Measurements from ENCODE around the gene CD82. TPM values are rescaled to one million over a fixed set of nuclear protein-coding genes. Genes with fewer than 3 reads are reported as not detected.

CD82 gene
- total RNA-seq, 1 donor from 2014 or later, result 35.5 TPM

DNA sequence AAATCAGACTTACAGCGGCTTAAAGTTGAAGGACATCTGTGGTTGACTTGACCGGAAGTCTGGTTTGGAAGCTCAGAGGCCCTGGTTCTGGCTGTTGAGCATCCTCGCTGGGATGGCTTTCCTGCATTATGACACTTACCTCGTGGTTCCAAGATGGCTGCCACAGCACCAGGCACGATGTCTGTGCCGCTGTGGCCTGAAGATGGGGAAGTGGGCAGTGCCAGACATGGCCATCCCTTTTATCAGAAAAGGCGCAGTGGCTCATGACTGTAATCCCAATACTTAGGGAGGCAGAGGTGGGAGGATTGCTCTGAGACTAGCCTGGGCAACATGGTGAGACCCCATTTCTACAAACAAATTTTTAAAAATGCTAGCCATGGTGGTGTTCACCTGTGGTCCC is 40.5 kb downstream of the CD82 start:
- no peak overlapping the region for H3K4me3 ChIP-seq (ENCODE audit: low read length in 3 of 3)
- H3K27me3 ChIP-seq (ENCODE audit: control insufficient read depth in 3 of 3, insufficient read depth in 3 of 3, low read length in 3 of 3), result no peaks in the 10 kb centered on the region
- H3K27ac ChIP-seq (ENCODE audit: low read depth, low read length), result no peak overlapping the region
- no peak overlapping the region for H3K9ac ChIP-seq (ENCODE audit: low read depth in 1 of 3, low read length in 3 of 3)
- H3K36me3 ChIP-seq (ENCODE audit: control insufficient read depth in 3 of 3, insufficient read depth in 3 of 3, low read length in 3 of 3), result peaks cover 10 to 18% (median 12%) of the 10 kb centered on the region in 3 donors
- H3K9me3 ChIP-seq (ENCODE audit: control insufficient read depth in 3 of 3, low read length in 3 of 3), result no peaks in the 10 kb centered on the region
- peaks cover 21 to 29% (median 23%) of the 10 kb centered on the region in 3 donors for H3K4me1 ChIP-seq (ENCODE audit: control insufficient read depth in 3 of 3, insufficient read depth in 3 of 3, low read length in 3 of 3)

DNA sequence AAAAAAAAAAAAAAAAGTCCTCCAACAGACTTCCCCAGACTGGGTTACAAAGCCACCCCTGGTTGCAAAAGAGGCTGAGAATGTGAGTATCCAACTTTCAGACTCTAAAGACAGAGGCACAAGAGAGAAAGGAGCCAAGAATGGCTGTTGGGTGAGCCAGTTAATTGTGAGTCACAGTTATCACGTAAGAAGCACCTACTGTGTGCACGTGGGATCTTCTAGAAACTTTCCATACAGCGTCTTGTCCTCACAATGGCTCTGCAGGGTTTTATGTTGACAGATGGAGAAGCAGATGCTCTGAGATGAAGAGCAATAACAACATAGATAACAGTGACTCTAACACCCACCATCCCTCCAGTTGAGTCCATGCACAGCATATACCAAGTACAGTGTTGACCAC is 41.0 kb downstream of the CD82 start:
- Histone ChIP-seq H3K36me3 (ENCODE audit: control insufficient read depth in 3 of 3, insufficient read depth in 3 of 3, low read length in 3 of 3) (peaks cover 10 to 18% (median 12%) of the 10 kb centered on the region in 3 donors), H3K9ac (ENCODE audit: low read depth in 1 of 3, low read length in 3 of 3) (no peak overlapping the region), H3K27me3 (ENCODE audit: control insufficient read depth in 3 of 3, insufficient read depth in 3 of 3, low read length in 3 of 3) (no peaks in the 10 kb centered on the region), H3K9me3 (ENCODE audit: control insufficient read depth in 3 of 3, low read length in 3 of 3) (no peaks in the 10 kb centered on the region), H3K4me1 (ENCODE audit: control insufficient read depth in 3 of 3, insufficient read depth in 3 of 3, low read length in 3 of 3) (peaks cover 21 to 27% (median 25%) of the 10 kb centered on the region in 3 donors), H3K4me3 (ENCODE audit: low read length in 3 of 3) (no peak overlapping the region), H3K27ac (ENCODE audit: low read depth, low read length) (no peak overlapping the region)

DNA sequence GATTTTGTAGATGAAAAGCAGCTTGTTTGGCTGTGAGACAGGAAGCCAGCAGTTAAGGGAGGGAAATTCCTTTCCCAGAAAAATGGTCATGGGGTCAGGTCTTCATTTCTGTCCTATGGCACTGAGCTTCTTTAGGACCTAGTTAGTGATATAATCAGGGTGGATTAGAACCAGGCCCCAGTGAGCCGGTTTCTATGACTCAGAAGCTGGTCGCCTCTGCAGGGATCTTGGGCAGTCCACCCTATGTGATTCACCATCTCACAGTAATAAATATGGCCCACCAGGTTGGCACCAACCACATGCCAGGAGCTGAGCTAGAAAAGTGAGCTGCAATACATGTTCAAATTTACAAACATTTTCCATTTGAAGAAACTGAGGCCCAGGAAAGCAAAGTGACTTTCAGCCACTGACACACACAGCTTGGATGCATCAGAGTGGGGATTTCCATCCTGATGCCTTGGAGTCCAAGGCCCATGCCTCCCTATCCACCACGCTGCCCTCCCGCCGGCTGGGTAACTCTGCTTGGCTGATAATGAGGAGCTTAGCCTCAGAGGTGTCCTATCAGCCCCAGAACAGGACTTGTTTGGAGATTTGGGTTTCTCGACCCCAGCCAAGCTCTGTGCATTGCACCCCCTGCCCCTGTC is 42.0 kb downstream of the CD82 start:
- Histone ChIP-seq H3K27ac (ENCODE audit: low read depth, low read length) (no peak overlapping the region), H3K9me3 (ENCODE audit: control insufficient read depth in 3 of 3, low read length in 3 of 3) (no peaks in the 10 kb centered on the region), H3K9ac (ENCODE audit: low read depth in 1 of 3, low read length in 3 of 3) (no peak overlapping the region), H3K27me3 (ENCODE audit: control insufficient read depth in 3 of 3, insufficient read depth in 3 of 3, low read length in 3 of 3) (no peaks in the 10 kb centered on the region), H3K36me3 (ENCODE audit: control insufficient read depth in 3 of 3, insufficient read depth in 3 of 3, low read length in 3 of 3) (peaks cover 10 to 18% (median 12%) of the 10 kb centered on the region in 3 donors), H3K4me1 (ENCODE audit: control insufficient read depth in 3 of 3, insufficient read depth in 3 of 3, low read length in 3 of 3) (peaks cover 21 to 31% (median 25%) of the 10 kb centered on the region in 3 donors), H3K4me3 (ENCODE audit: low read length in 3 of 3) (no peak overlapping the region)

DNA sequence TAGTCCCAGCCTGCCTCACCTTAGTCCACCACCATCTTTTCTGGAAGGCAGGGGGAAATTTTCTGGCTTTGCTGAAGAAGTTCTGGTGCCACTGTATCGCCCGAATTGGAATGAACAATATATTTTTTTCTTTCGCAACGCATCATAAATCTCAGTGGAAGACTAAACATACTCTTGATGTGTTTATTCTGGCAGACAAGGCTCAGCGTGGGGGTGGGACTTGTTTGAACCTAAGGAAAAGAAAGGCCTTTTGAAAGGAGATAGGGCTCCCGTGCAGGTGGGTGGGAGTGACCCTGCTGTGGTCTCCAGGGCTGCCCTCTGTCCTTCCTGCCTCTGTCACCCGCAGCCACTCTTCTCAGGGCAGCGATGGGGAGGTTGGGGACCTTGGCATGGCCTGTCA is 42.5 kb downstream of the CD82 start:
- no peak overlapping the region for H3K4me3 ChIP-seq (ENCODE audit: low read length in 3 of 3)
- H3K4me1 ChIP-seq (ENCODE audit: control insufficient read depth in 3 of 3, insufficient read depth in 3 of 3, low read length in 3 of 3), result peaks cover 19 to 27% (median 25%) of the 10 kb centered on the region in 3 donors
- no peaks in the 10 kb centered on the region for H3K27me3 ChIP-seq (ENCODE audit: control insufficient read depth in 3 of 3, insufficient read depth in 3 of 3, low read length in 3 of 3)
- H3K36me3 ChIP-seq (ENCODE audit: control insufficient read depth in 3 of 3, insufficient read depth in 3 of 3, low read length in 3 of 3), result peaks cover 11 to 18% (median 12%) of the 10 kb centered on the region in 3 donors
- no peaks in the 10 kb centered on the region for H3K9me3 ChIP-seq (ENCODE audit: control insufficient read depth in 3 of 3, low read length in 3 of 3)
- no peak overlapping the region for H3K9ac ChIP-seq (ENCODE audit: low read depth in 1 of 3, low read length in 3 of 3)
- H3K27ac ChIP-seq (ENCODE audit: low read depth, low read length), result no peak overlapping the region

DNA sequence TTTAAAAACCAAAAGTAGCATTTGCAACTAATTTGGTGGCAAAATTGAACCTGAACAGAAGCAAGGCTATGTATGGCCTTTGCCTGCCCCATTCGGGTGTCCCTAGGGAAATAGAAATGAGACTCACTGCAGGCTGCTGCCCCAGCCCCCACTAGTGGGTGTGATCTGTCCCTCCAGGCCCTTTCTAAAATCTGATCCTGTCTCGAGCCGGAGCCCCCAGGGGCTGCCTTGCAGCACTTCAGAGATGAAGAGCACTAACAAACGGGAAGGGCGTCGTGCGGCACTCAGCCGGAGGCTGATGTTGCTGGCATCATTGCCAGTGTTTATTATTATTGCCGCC is 43.2 kb downstream of the CD82 start:
- H3K9me3 ChIP-seq (ENCODE audit: control insufficient read depth in 3 of 3, low read length in 3 of 3), result no peaks in the 10 kb centered on the region
- H3K4me1 ChIP-seq (ENCODE audit: control insufficient read depth in 3 of 3, insufficient read depth in 3 of 3, low read length in 3 of 3), result peaks cover 13 to 26% (median 19%) of the 10 kb centered on the region in 3 donors
- no peaks in the 10 kb centered on the region for H3K27me3 ChIP-seq (ENCODE audit: control insufficient read depth in 3 of 3, insufficient read depth in 3 of 3, low read length in 3 of 3)
- no peak overlapping the region for H3K9ac ChIP-seq (ENCODE audit: low read depth in 1 of 3, low read length in 3 of 3)
- peaks cover 12 to 18% (median 13%) of the 10 kb centered on the region in 3 donors for H3K36me3 ChIP-seq (ENCODE audit: control insufficient read depth in 3 of 3, insufficient read depth in 3 of 3, low read length in 3 of 3)
- H3K27ac ChIP-seq (ENCODE audit: low read depth, low read length), result no peak overlapping the region
- no peak overlapping the region for H3K4me3 ChIP-seq (ENCODE audit: low read length in 3 of 3)

DNA sequence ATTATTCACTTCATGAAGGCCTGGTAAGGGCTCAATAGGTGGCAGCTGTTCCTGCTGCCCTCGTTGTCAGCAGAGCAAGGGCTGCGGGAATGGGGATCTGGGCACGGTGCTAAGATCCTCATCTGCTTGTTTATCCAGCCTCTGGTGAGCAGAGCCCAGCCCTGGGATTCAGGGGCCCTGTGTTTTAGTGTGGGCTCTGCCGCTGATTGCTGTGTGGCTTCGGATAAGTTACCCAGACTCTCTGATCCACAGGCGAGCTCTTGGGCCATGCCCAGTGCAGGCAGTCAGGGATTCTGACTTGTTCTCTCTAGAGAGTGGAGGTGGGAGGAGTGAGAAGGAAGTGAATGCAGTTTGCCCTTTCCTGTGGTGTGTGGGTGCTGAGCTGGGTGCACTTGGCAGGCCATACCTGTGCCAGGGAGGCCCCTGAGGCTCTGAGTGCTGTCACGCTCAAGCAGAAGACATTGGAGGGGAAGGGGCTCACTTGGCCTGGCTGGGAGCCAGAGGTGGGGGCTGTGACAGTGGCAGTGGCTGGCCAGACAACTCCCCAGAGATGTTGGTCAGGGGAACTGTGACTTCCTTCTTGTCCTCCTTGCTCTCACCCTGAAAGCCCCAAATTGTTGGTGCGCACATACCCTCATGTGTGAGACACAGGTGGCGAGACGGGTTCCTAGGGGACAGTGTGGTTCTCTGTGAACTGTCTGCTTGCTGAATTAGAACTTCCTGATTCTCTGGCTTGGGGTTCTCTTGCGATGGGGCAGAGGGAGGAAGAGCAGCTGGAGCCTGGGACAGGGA is 43.7 kb downstream of the CD82 start:
- Histone ChIP-seq H3K9ac (ENCODE audit: low read depth in 1 of 3, low read length in 3 of 3) (no peak overlapping the region), H3K4me1 (ENCODE audit: control insufficient read depth in 3 of 3, insufficient read depth in 3 of 3, low read length in 3 of 3) (peaks cover 8 to 24% (median 19%) of the 10 kb centered on the region in 3 donors), H3K27me3 (ENCODE audit: control insufficient read depth in 3 of 3, insufficient read depth in 3 of 3, low read length in 3 of 3) (no peaks in the 10 kb centered on the region), H3K4me3 (ENCODE audit: low read length in 3 of 3) (no peak overlapping the region), H3K36me3 (ENCODE audit: control insufficient read depth in 3 of 3, insufficient read depth in 3 of 3, low read length in 3 of 3) (peaks cover 12 to 18% (median 13%) of the 10 kb centered on the region in 3 donors), H3K27ac (ENCODE audit: low read depth, low read length) (no peak overlapping the region), H3K9me3 (ENCODE audit: control insufficient read depth in 3 of 3, low read length in 3 of 3) (no peaks in the 10 kb centered on the region)

DNA sequence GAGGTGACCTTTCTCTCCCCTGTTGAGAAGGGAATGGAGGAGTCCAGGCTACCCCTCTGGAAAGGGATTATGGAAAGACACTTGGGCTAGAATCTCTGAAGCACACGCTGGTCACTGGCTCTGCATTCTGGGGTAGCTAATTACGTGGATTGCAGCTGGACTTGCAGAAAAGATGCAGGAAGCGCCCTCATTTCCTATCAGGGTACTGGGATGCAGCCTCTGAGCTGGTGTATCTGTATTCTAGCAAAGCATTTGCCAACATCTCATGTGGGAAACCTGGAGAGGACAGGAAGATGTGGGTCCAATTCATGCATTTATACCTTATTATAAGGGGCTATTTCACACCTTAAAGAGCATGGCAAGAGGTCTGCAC is 44.3 kb downstream of the CD82 start:
- Histone ChIP-seq H3K36me3 (ENCODE audit: control insufficient read depth in 3 of 3, insufficient read depth in 3 of 3, low read length in 3 of 3) (peaks cover 12 to 17% (median 13%) of the 10 kb centered on the region in 3 donors), H3K4me1 (ENCODE audit: control insufficient read depth in 3 of 3, insufficient read depth in 3 of 3, low read length in 3 of 3) (peaks cover 5 to 26% (median 21%) of the 10 kb centered on the region in 3 donors), H3K27ac (ENCODE audit: low read depth, low read length) (no peak overlapping the region)

DNA sequence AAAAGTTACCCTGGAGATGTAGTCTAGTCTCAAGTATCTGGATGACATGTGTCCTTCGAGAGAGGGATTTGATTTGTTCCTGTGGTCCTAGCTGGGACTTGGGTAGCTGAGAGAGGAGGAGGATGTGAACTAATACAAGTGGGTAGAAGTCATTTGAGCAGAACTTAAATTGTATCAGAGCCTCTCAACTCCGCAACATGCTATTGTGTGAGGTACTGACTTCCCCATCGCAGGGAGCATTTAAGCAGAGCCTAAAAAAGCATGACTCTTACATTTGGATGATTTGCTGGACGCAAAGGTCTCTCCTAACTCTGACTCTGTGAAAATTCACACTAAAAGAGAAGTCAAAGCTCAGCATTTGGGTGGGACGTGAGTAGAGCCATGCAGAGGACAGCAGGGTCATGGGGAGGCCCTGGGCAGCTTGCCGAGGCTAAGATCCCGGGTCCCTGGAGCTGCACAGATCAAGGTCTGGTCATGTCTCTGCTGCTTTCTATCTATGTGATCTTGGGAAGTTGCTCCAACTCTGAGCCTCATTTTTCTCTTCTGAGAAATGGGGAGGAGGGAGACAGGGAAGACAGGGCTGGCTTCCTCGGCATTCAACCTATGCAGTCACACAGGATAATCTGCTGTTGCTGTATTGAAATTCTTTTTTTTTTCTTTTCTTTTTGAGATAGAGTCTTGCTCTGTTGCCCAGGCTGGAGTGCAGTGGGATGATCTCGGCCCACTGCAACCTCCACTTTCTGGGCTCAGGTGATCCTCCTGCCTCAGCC is 44.9 kb downstream of the CD82 start:
- H3K4me1 ChIP-seq (ENCODE audit: control insufficient read depth in 3 of 3, insufficient read depth in 3 of 3, low read length in 3 of 3), result peaks cover 7 to 26% (median 21%) of the 10 kb centered on the region in 3 donors
- H3K36me3 ChIP-seq (ENCODE audit: control insufficient read depth in 3 of 3, insufficient read depth in 3 of 3, low read length in 3 of 3), result peaks cover 8 to 11% (median 10%) of the 10 kb centered on the region in 3 donors
- H3K27me3 ChIP-seq (ENCODE audit: control insufficient read depth in 3 of 3, insufficient read depth in 3 of 3, low read length in 3 of 3), result no peaks in the 10 kb centered on the region
- H3K4me3 ChIP-seq (ENCODE audit: low read length in 3 of 3), result no peak overlapping the region
- H3K9me3 ChIP-seq (ENCODE audit: control insufficient read depth in 3 of 3, low read length in 3 of 3), result no peaks in the 10 kb centered on the region
- H3K27ac ChIP-seq (ENCODE audit: low read depth, low read length), result no peak overlapping the region
- H3K9ac ChIP-seq (ENCODE audit: low read depth in 1 of 3, low read length in 3 of 3), result no peak overlapping the region

More for the DNA sequence above, 44.3 kb downstream of the CD82 start:
- Histone ChIP-seq H3K4me3 (ENCODE audit: low read length in 3 of 3) (no peak overlapping the region), H3K9ac (ENCODE audit: low read depth in 1 of 3, low read length in 3 of 3) (no peak overlapping the region), H3K9me3 (ENCODE audit: control insufficient read depth in 3 of 3, low read length in 3 of 3) (no peaks in the 10 kb centered on the region), H3K27me3 (ENCODE audit: control insufficient read depth in 3 of 3, insufficient read depth in 3 of 3, low read length in 3 of 3) (no peaks in the 10 kb centered on the region)

DNA sequence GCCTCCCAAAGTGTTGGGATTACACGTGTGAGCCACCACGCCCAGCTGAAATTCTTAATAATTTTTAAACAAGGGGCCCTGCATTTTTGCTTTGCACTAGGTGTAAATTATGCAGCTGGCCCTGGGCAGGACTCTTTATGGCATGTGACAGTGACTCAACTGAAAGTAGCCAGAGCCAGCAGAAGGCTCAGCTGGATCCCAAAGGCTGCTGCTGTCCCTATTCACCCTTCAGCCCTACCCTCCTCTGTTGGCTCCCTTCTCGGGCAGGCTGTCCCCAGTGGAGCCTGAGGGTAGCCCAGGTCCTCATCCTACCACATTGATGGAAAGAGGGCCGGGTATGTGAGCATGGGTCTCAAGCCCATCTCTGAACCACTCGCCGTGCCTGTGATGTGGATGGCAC is 45.6 kb downstream of the CD82 start:
- Histone ChIP-seq H3K27me3 (ENCODE audit: control insufficient read depth in 3 of 3, insufficient read depth in 3 of 3, low read length in 3 of 3) (no peaks in the 10 kb centered on the region), H3K4me1 (ENCODE audit: control insufficient read depth in 3 of 3, insufficient read depth in 3 of 3, low read length in 3 of 3) (peaks cover 7 to 26% (median 21%) of the 10 kb centered on the region in 3 donors), H3K4me3 (ENCODE audit: low read length in 3 of 3) (no peak overlapping the region), H3K36me3 (ENCODE audit: control insufficient read depth in 3 of 3, insufficient read depth in 3 of 3, low read length in 3 of 3) (peaks cover 6 to 12% (median 6%) of the 10 kb centered on the region in 3 donors), H3K9ac (ENCODE audit: low read depth in 1 of 3, low read length in 3 of 3) (no peak overlapping the region), H3K9me3 (ENCODE audit: control insufficient read depth in 3 of 3, low read length in 3 of 3) (no peaks in the 10 kb centered on the region), H3K27ac (ENCODE audit: low read depth, low read length) (no peak overlapping the region)
